TTC549 (cell line): Measurements from ENCODE around the gene RPL38.

Experiments used
- FAIRE-seq: peaks from 2 replicates; lab custom pipeline; 2012; peaks lifted over from hg19 to GRCh38; lab: Jason Lieb, UNC

The RPL38 gene

DNA sequence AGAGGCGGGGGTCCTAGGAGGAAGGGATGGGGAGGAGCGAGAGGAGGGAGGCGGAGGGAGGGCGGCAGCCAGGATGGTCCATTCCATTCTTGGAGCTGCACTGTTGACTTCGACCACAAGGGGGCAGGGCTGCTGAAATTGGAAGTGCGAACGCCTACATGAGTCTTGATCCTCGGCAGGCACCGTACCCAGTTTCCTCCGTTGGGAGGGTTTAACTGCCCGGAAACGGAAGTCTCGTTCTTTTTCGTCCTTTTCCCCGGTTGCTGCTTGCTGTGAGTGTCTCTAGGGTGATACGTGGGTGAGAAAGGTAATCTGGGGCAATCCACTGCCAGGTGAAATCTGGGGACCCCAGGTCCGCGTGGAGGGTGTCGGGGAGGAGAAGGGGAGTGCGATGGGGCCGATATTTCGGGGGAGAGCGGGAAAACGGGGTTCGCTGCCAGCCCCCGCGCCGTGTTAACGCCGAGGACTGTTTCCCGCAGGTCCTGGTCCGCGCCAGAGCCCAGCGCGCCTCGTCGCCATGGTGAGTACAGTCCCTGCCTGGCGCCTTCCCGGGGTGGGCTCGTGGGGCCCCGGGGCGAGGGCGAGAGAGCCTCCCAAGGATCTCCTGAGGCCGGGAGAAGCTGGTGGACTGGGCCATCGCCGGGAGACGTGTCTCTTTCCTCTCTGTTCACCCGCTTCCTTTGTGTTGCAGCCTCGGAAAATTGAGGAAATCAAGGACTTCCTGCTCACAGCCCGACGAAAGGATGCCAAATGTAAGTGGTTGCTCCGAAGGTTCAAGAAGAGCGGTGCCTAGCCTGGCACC is at the start of gene RPL38:
RPL38 (plus strand) TSS at position 240 of the 802 bp plus-strand sequence; CDS start at position 518, 278 bp downstream.
- peak; percentile 71 for FAIRE-seq

DNA sequence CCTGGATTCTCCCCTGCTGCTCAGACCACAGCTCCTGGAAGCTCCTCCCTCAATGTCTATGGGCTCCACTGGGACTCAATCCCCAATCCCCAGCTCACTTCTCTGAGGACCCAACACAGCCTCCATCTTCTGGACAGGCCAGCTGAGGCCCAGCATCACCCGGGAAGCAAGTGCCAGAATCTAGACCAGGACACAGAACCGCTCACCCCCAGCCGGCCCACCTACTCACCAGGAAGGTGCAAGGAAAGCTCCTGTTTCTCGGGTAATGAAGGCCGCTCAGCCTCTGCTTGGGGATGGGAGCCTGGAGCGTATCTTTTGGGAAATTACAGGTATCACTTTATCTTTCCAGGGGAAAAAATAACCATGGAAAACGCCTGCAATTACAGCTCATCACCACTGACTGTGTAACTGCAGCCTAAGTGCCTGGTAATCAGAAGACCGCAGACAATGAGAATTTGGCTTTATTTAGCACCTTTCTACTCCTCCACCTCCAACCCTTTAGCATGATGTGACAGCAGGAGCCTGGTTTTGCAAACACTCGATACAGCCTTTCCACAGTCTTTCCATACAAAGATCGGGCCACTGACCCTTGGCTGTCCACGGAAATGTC is 49.6 kb upstream of the RPL38 start:
- FAIRE-seq = no peak

DNA sequence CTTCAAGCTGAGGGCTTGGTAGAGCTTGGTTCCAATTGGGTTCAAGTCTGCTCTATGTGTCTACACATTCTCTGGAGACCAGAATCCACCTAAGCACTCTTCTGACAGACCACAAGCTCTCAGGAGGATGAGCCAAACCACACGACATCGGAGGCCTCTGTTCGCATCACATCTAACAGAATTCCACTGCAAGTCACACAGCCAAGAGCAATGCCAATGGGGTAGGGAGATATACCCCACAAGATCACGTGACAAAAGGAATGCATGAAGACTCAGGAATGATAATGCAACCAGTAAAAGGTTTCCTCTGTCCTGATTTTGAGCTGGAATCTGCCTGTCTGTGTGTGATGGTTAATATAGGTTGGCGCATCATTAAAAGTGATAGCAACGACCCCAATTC is 46.6 kb upstream of the RPL38 start:
- FAIRE-seq = no peak

DNA sequence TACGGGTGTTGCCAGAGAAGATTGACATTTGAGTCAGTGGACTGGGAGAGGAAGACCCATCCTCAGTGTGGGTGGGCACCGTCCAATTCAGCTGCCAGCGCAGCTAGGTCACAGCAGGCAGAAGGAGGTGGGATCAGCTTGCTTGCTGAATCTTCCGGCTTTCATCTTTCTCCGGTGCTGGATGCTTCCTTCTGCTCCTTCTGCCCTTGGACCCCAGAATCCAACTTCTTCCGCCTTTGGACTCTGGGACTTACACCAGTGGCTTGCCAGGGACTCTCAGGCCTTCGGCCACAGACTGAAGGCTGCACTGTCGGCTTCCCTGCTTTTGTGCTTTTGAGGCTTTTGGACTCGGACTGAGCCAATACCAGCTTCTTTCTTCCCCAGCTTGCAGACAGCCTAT is 46.1 kb upstream of the RPL38 start:
- no peak for FAIRE-seq

DNA sequence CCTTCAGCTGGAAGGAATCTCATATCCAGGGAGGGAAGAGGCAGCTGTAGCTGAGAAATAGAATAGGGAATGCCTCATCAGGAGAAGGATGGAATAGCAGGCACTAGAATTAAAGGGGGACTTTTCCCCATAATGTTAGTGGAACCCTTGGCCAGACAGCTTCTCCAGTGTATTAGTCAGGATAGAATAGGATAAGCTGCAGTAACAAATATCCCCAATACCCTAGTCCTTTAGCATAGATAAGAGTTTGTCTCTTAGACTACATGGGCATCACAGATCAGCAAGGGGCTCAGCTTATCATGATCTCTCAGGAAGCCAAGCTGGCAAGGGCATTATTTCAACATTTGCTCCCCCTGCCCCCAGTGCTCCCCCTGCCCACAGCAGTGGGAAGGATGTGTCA is 44.7 kb upstream of the RPL38 start:
- no peak for FAIRE-seq

DNA sequence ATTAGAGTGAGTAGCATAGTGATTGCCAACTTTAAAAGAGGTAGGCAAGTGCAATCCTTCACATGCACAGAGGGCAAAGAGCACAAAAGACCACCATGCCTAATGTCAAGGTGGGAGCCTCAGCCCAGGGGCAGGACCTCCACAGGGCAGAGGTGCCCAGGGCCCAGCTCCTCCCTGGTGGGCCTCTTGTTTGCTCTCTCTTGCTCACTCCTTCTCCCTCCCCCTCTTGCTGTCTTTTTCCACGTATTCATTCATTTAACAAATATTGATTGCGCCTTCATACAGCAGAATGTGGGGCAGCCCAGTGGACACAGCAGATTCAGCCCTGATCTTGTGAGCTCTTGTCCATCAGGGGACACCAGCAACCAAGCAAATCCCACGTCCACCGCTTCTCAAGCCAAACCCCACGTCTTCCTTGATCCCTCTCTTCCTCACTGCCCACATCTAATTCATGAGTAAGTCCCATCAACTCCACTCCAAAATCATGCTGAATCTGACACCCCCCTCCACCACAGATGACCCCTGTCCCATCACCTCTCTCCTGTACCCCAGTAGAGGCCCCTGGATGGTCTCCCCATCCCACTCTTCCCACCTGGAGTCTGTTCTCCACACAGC is 44.1 kb upstream of the RPL38 start:
- FAIRE-seq = no peak

DNA sequence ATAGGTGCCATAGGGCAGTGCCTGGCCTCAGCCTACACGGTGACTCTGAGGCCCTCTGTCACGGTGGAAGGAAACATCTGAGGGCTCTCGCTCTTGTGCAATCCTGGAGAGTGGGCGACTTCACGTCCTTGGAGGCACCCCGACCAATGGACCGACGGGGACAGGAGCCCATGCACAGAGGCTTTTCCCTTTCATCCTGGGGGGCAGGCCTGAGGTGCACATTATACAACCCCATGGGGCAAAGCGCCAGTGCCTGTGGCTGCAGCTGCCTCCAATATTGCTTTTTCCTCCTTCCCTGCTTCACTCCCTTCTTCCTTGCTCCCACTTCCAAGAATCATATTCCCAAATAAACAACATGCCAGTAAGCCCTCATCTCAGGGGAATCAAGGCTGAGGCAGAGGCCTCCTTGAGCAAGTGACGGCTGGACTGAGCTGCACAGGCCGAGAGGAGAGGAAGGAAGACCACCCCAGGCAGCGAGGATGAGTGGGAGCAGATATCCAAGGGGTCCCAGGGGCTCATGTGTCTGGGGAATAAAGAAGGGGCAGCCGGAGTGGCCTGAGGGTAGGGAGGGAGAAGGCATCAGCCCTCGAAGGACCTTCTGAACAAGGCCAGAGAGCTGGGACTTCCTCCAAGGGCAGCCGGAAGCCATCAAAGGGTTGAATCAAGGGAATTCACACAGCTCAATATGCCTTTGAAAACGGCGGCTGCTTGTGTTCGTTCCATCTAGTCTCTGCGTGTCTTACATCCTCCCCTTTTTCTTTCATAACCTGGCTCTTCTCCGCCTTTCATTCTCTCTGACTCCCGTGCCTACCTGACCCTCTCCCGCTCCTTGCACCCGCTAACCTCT is 42.6 kb upstream of the RPL38 start:
- FAIRE-seq = no peak

DNA sequence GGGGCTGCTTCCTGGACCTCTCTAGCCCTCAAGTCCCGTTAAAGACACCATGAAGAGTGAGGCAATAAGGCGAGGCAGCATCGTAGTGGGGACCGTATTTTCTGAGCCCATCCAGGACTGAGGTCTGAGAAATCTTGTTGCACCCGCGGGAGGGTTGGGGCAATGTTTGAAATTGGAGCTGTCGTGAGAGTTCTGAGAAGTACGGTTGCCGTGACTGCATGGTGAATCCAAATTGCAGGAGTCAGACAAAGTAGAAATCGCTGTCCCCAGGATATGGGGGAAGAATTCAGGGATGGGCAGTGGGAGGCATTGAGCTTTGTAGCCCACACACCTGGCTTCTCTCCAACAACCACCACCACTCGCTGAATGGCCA is 42.0 kb upstream of the RPL38 start:
- FAIRE-seq = no peak

DNA sequence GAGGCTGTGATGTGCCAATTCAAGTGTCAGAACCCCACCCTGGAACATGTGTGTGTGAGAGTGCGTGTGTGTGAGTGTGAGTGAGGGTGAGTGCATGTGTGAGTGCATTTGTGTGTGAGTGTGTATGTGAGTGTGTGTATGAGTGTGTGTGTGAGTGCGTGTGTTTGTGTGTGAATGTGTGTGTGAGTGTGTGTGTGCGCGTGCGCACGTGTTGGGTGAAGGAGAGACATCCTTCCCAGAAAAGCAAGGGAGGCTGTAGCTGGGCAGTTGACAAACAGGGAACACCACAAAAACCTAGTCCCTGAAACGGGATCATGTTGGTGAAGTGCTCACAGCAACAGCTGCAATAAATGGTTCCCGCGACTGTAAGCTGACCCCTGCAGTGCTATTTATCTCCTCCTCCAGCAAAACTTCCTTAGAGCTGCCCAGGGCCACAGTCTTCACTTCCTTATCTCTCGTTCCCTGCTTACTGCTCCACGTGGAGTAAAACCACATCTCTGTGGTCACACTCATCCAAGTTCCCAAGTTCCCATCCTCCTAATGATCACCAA is 40.1 kb upstream of the RPL38 start:
- no peak for FAIRE-seq

DNA sequence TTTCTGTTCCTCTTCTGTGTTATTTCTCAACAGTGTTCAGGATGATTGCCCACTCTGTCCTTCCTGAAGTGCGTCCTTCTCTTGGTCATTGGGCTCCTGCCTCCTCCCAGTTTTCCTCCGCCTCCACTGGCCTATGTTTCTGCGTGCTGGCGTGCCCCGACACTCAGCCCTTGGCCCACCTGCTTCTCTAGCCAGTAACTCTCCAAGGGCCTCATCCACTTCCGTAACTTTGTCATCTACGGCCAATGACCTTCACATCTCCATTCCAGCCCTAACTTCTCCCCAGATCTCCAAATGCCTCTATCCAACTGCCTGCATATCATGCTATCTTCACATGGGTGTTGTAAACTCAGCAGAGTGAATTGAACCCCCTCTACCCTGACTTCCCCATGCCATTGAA is 39.6 kb upstream of the RPL38 start:
- no peak for FAIRE-seq

DNA sequence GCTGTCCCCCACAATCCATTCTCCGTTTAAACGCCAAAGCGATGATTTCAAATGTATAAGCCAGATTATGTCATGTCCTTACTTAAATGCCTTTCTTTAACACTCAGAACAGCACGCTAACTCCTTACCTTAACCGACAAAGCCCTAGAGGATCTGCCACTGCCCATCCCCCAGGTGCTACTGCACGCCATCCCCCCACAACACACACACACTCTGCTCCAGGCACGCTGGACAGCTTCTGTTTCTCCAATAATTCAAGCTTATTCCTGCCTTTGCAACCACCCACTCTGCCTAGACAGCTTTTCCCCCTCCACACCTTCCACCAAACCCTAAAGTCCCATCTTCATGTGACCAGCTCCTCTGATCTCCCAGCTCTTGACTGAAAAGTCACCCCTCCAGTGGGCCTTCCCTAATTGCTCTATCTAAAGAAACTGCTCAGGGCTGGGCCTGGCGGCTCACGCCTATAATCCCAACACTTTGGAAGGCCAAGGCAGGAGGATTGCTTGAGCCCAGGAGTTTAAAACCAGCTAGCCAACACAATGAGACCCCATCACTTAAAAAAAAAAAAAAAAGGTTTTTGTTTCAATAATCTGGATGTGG is 38.9 kb upstream of the RPL38 start:
- FAIRE-seq = no peak

DNA sequence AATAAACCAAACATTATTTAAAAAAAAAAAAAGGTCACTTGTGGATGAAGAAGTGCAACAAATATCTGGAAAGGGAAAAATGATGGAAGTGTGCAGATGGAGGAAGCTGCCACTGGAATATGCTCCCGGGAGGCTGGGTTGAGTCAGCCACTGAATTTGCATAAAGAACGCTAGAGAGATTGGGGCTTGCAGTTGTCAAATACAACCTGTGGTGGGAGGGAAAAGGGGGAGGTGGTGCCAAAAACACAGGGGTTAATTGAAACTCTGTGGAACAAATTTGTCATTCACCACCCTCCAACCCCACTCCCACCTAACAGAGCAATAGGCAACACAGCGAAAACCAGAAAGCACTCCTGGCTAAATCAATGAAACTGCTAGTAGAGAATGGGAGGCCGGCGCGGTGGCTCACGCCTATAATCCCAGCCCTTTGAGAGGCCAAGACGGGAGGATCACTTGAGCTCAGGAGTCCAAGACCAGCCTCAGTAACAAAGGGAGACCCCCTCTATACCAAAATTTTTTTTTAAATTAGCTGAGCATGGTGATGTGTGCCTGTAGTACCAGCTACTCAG is 37.6 kb upstream of the RPL38 start:
- FAIRE-seq = no peak

DNA sequence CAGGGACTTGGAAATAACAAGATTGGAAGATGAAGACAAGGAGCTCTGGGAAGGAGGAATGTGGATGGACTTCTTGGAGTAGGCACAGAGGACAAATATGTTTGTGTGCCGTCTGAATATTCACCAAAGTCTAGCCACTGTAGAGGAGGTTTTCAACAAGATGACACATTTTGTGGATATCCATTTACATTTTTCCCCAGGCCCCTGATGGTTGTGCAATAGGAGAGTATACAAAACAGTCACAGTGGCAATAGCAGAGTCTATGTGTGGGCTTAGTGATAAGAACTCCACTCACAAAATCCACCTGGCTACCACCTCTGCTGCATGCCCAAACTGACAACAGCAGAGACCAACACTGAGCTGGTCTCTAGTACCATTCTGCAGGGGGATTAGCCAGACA is 32.6 kb upstream of the RPL38 start:
- FAIRE-seq = no peak

DNA sequence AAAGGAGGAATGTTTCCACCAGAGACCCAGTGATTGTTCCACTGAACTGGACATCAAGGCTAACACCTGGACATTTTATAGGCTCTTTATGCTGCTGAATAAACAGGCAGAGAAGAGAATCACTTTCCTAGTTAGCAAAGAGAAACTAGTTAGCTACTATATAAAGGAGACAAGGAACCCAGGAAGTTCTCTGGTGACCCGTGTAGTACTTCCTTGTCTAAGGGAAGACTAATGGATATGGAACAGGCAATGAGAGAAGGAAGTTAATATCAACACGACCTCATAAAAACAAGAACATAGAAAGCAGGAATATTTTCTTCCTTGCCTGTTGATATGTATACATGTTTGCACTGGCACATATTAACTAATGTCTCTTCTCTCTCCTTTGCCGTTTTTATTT is 30.8 kb upstream of the RPL38 start:
- no peak for FAIRE-seq

DNA sequence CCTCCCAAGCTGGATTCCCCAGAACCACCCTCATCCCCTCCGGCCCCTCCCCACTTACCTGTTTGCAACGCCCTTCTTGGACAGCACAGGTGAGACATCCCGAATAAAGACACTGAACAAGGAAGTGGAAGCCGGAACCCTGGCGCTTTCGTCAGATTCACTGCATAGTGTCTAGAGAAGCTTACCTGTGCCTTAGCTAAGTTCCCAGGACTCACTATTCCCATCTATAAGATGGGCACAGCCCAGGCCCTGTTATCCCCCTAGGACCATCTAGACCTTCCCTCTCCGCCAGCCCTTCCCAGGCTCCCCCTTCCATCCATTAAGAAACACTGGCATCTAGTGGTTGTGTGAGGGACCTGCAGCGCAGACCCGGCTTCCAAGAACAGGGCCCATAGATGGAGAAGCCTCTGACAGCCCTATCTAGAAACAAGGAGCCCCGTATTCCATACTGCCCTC is 26.9 kb upstream of the RPL38 start:
- no peak for FAIRE-seq

DNA sequence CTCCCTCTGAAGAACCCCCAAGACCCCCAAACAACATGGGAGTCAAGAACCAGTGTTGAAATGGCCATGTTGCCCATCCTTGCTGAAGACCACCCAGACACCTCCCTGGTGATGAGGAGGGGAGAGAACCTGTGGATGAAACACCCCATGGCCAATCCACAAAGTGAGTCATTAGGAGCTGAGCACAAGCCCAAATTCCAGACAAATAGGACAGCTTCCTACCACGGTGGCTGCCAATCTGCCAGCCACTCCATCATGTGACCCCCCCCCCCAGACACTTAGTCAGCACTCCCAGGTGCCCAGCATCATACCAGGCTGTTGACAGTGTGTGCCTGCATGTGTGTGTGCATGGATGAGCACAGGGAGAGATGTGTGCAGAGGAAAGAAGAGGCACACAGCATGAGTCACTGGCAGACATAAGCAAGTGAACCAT is 26.4 kb upstream of the RPL38 start:
- no peak for FAIRE-seq

DNA sequence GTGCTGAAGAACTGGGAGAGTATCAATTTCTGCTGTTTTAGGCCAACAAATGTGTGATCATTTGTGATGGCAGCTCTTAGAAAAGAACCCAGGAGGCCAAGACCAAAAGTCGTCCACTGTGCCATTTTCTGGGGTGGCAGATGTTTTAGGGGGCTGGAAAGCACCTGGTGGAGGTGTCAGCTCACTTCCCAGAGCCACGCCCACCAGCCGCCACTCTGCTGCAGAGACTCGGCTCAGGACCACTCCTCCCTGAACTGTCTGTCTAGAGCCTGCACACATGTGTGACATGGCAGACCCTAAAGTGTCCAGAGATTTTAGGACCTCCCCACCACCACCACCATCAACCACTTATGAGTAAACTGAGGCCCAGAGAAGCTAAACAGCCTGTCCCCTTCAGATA is 23.9 kb upstream of the RPL38 start:
- FAIRE-seq = no peak

DNA sequence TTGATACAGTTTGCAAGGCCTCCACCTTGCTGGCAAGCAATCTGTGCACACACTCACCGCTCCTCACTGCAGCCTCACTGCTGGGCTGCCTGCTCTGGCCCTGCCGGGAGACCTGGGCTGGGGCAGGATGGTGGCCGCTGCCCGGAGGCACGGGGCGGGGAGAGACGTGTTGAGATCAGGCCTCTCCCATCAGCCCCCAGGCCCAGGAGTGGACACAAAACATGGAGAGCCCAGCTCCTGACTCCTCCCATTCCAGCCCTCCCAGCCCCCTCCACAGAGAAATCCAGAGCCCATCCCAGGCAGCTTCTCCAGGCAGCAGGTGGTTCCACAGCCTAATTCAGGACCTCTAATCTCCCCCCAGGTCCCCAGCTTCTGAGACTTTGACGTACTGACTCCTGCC is 23.1 kb upstream of the RPL38 start:
- FAIRE-seq = no peak

DNA sequence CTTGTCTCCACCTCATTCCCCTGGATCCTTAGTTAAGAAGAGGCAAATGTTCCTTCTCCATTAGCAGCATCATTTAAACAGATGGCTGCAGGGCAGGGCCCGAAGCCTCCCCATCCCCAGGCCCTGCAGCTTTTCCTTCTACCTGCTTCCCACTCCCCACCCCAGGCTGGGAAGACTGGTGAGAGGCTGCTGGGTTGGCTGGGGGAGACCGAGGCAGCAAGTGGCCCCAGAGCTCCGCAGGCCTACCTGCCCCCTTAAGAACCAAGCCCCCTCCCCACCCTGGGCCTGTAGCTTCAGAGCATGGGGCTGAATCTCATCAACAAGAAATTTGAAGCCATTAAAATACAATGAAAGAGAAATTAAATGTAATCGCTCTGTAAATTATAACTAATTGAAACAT is 22.1 kb upstream of the RPL38 start:
- no peak for FAIRE-seq

DNA sequence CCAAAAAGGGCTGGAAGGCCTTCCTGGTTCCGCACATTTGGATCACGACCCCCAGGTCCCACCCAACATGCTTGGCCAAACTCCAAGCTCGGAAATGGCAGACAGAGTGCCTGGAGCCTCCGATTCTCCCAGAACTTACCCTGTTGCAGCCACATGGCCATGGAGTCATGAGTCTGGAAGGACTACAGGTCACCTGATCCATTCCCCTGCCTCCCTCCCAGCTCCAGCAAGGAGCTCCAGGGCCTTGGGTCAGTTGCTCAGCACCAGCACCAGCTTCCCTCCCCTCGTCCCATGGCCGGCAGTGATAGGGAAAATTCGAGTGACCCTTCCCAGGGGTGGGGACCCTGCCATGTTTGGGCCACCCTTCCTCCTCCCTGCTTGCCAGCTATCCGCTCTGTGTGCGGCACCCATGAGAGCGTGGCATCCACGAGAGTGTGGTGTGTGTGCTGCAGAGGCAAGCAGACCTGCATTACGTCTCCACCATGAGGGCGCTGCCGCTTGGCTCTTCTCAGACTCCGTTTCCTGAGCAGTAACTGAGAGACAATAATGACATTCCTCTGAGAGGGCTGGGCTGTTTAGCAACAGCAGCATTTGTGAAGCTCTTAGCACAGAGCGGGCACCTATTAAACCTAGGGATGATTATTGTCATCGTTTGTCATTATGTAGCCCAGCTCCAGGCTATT is 21.3 kb upstream of the RPL38 start:
- FAIRE-seq = no peak

DNA sequence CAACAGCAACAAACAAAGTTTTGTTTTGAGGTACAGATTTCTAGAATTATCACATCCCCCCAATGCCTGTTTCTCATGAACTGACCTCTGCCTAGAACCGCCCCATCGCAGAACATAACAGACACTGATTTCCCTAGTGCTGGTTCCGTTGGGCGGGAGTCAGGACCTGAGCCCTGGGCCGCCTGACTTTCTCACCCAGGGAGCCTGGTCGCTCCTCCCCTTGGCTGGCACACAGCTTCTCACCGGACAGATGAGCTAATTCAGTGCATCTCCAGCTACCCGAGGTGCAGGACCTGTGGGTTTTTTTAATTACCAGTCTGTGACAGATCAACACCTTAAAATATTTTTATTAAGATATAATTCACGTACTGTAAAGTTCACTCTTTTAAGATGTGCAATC is 20.1 kb upstream of the RPL38 start:
- FAIRE-seq = no peak
